CD8-positive, alpha-beta memory T cell (primary cell): Measurements from ENCODE around the gene ST8SIA6. TPM values are rescaled to one million over a fixed set of nuclear protein-coding genes. Genes with fewer than 3 reads are reported as not detected.
"Not testable (repeated sequence)": the region's sequence is repeated elsewhere in the genome, so short reads cannot be mapped to it uniquely, and the experiment has no call there.

ENCODE experiments used
- CTCF ChIA-PET: fragments of 350-600 bp; sonication (Branson Sonifier 250); formaldehyde crosslinking; loops from one replicate; lab custom pipeline; 2021; ENCODE audit warnings: antibody characterized with exemption; lab: Charles Lee
- POLR2A ChIA-PET: fragments of 350-600 bp; sonication (Branson Sonifier 250); formaldehyde crosslinking; loops from one replicate; lab custom pipeline; 2021; ENCODE audit warnings: antibody characterized with exemption; lab: Charles Lee
- DNase-seq, 5 donors: peaks; one replicate each; pipeline versions ENCODE4 v3.0.0 to v3.0.0-alpha.2; 2020 to 2022; ENCODE audit warnings: mixed read lengths in 1 of 5
- H3K27ac ChIP-seq: one replicate; pipeline ENCODE4 v1.7.0; 2013; ENCODE audit warnings: low read depth, mild to moderate bottlenecking, low read length, moderate library complexity
- H3K27me3 ChIP-seq: 2 replicates; pipeline ENCODE4 v1.7.0; 2013; ENCODE audit warnings: low read length, mild to moderate bottlenecking; ENCODE audit not compliant: insufficient read depth, poor library complexity, severe bottlenecking
- H3K36me3 ChIP-seq: 2 replicates; pipeline ENCODE4 v1.7.0; 2013; ENCODE audit warnings: mild to moderate bottlenecking, low read length, moderate library complexity; ENCODE audit not compliant: insufficient read depth
- H3K4me1 ChIP-seq: 2 replicates; pipeline ENCODE4 v1.7.0; 2013; ENCODE audit warnings: mild to moderate bottlenecking, low read length, moderate library complexity; ENCODE audit not compliant: insufficient read depth
- H3K4me3 ChIP-seq: 2 replicates; pipeline ENCODE4 v1.7.0; 2013; ENCODE audit warnings: mild to moderate bottlenecking, low read length
- H3K9me3 ChIP-seq: 2 replicates; pipeline ENCODE4 v1.7.0; 2013; ENCODE audit warnings: mild to moderate bottlenecking, low read length
- H3K27ac Mint-ChIP-seq, 8 donors: one replicate each; pipeline ENCODE4 v1.8.0; 2020 to 2021; ENCODE audit warnings: mixed read lengths in 8 of 8, mild to moderate bottlenecking in 6 of 8, inconsistent platforms in 3 of 8, moderate library complexity in 3 of 8
- H3K27me3 Mint-ChIP-seq, 2 donors: one replicate each; pipeline ENCODE4 v1.8.0; 2020 to 2021; ENCODE audit warnings: mixed read lengths in 2 of 2, mild to moderate bottlenecking in 1 of 2, moderate library complexity in 1 of 2
- H3K36me3 Mint-ChIP-seq, 3 donors: one replicate each; pipeline ENCODE4 v1.8.0; 2020 to 2021; ENCODE audit warnings: mixed read lengths in 3 of 3, inconsistent platforms in 1 of 3, mild to moderate bottlenecking in 1 of 3
- H3K4me1 Mint-ChIP-seq, 3 donors: one replicate each; pipeline ENCODE4 v1.8.0; 2020 to 2021; ENCODE audit warnings: mixed read lengths in 3 of 3, inconsistent platforms in 1 of 3, mild to moderate bottlenecking in 1 of 3
- H3K4me3 Mint-ChIP-seq, 7 donors: one replicate each; pipeline ENCODE4 v1.8.0; 2020 to 2021; ENCODE audit warnings: mixed read lengths in 7 of 7, mild to moderate bottlenecking in 6 of 7, moderate library complexity in 4 of 7, inconsistent platforms in 2 of 7
- H3K9me3 Mint-ChIP-seq, 5 donors: one replicate each; pipeline ENCODE4 v1.8.0; 2020 to 2022; ENCODE audit warnings: mixed read lengths in 5 of 5, mild to moderate bottlenecking in 3 of 5, moderate library complexity in 2 of 5, inconsistent platforms in 1 of 5
- polyA plus RNA-seq: library from polyadenylated mRNA; unstranded; fragments of 300-500 nt; fragmentation: Illumina TruSeq; gene quantifications from one replicate; pipeline ENCODE4 v1.2.3, GENCODE V29; 2021
- total RNA-seq, 2 experiments: library from RNA; stranded (reverse); gene quantifications; one replicate each; pipeline ENCODE4 v1.2.3, GENCODE V29; 2021

The ST8SIA6 gene, protein sequence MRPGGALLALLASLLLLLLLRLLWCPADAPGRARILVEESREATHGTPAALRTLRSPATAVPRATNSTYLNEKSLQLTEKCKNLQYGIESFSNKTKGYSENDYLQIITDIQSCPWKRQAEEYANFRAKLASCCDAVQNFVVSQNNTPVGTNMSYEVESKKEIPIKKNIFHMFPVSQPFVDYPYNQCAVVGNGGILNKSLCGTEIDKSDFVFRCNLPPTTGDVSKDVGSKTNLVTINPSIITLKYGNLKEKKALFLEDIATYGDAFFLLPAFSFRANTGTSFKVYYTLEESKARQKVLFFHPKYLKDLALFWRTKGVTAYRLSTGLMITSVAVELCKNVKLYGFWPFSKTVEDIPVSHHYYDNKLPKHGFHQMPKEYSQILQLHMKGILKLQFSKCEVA
- not detected for total RNA-seq
- polyA plus RNA-seq = 1.9 TPM

GRCh38 chr10:17454161-17455014 is at the start of gene ST8SIA6:
Gene ST8SIA6 (minus strand): TSS chr10:17454595. CDS start chr10:17454255, 340 bp downstream.
- Mint-ChIP-seq H3K9me3 (peaks cover 0 to 6% (median 2%) of the 10 kb centered on the region in 5 donors), H3K4me3 (peak within 1 kb of the TSS; percentile 85 to 94 (median 88)), H3K4me1 (peaks cover 20 to 26% (median 26%) of the 10 kb centered on the region in 3 donors), H3K36me3 (peaks cover 5 to 8% (median 8%) of the 10 kb centered on the region in 3 donors), H3K27me3 (peaks cover 12 to 39% of the 10 kb centered on the region in 2 donors), H3K27ac (peak within 1 kb of the TSS; percentile 38 to 92 (median 78))
- CTCF ChIA-PET = interaction anchor here (0.8 to 1.7 kb wide), 3 partner anchors 11 to 45 kb away, joined by 3 to 4 read pairs (median 3); no protein-coding TSS in a partner anchor
- no peaks in the 10 kb centered on the region for H3K9me3 ChIP-seq
- peak within 1 kb of the TSS; percentile 78 for H3K27ac ChIP-seq
- H3K36me3 ChIP-seq = no peaks in the 10 kb centered on the region
- peak within 1 kb of the TSS; percentile 63 for H3K4me3 ChIP-seq
- H3K4me1 ChIP-seq = peaks cover 7% of the 10 kb centered on the region
- no peaks in the 10 kb centered on the region for H3K27me3 ChIP-seq
- POLR2A ChIA-PET = interaction anchor here (1.0 kb wide), 1 partner anchor 9 kb away, joined by 4 read pairs; no protein-coding TSS in a partner anchor
- DNase-seq = peak; percentile 9 to 61 (median 41)

- H3K4me3 Mint-ChIP-seq = no peak overlapping the region
- CTCF ChIA-PET = no interaction called here
- no peak overlapping the region for H3K4me3 ChIP-seq
These were observed 49.4 kb upstream of the ST8SIA6 start for GRCh38 chr10:17503795-17504194.

DNA sequence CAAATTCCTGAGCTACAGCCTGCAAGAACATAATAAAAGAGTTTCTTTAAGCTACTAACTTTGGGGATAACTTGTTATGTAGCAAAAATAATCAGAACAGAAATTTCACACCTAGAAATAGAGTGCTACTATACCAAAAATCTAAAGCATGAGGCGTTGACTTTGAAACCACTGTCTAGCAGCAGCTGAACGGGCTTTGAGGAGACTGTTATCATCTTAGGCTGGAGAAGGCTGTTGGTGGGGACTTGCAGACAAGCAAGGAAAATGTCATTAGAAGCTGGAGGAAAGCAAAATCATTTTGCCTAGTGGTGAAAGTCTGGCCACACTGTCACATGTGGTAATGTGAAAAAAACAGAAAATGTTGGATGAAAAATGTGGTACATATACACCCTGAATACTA is 48.4 kb upstream of the ST8SIA6 start:
- CTCF ChIA-PET = interaction anchor here (1.1 kb wide), 1 partner anchor 11 kb away, joined by 3 read pairs; no protein-coding TSS in a partner anchor
- POLR2A ChIA-PET = no interaction called here
- no peak overlapping the region for H3K4me3 Mint-ChIP-seq

More at GRCh38 chr10:17503795-17504194, 49.4 kb upstream of the ST8SIA6 start:
- no peak for DNase-seq
- Mint-ChIP-seq H3K36me3 (peaks cover 0 to 4% (median 0%) of the 10 kb centered on the region in 3 donors), H3K27ac (no peak overlapping the region), H3K4me1 (peaks cover 28 to 49% (median 33%) of the 10 kb centered on the region in 3 donors), H3K27me3 (peaks cover 2 to 9% of the 10 kb centered on the region in 2 donors), H3K9me3 (no peaks in the 10 kb centered on the region)
- POLR2A ChIA-PET = no interaction called here
- Histone ChIP-seq H3K27ac (no peak overlapping the region), H3K36me3 (no peaks in the 10 kb centered on the region), H3K4me1 (peaks cover 35% of the 10 kb centered on the region), H3K9me3 (no peaks in the 10 kb centered on the region), H3K27me3 (no peaks in the 10 kb centered on the region)

DNA sequence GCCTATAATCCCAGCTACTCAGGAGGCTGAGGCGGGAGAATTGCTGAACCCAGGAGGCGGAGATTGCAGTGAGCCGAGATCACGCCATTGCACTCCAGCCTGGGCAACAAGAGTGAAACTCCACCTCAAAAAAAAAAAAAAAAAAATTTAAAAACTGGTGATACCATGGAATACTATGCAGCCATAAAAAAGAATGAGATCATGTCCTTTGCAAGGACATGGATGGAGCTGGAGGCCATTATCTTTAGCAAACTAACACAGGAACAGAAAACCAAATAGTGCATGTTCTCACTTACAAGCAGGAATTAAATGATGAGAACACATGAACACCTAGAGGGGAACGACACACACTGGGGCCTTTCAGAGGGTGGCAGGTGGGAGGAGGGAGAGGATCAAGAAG is 44.6 kb upstream of the ST8SIA6 start:
- H3K4me1 Mint-ChIP-seq, H3K4me3 Mint-ChIP-seq, POLR2A ChIA-PET, H3K27ac Mint-ChIP-seq, H3K27me3 ChIP-seq, H3K9me3 ChIP-seq, H3K4me1 ChIP-seq, H3K36me3 ChIP-seq, H3K9me3 Mint-ChIP-seq, DNase-seq, H3K27ac ChIP-seq, H3K27me3 Mint-ChIP-seq, H3K4me3 ChIP-seq, H3K36me3 Mint-ChIP-seq, CTCF ChIA-PET: not testable (repeated sequence)

More for the DNA sequence above, 48.4 kb upstream of the ST8SIA6 start:
- Histone ChIP-seq H3K36me3 (no peaks in the 10 kb centered on the region), H3K4me3 (no peak overlapping the region), H3K27ac (no peak overlapping the region), H3K4me1 (peaks cover 29% of the 10 kb centered on the region), H3K9me3 (no peaks in the 10 kb centered on the region), H3K27me3 (no peaks in the 10 kb centered on the region)
- no peak for DNase-seq
- Mint-ChIP-seq H3K4me1 (peaks cover 20 to 40% (median 23%) of the 10 kb centered on the region in 3 donors), H3K9me3 (no peaks in the 10 kb centered on the region), H3K27ac (no peak overlapping the region), H3K27me3 (peaks cover 4 to 9% of the 10 kb centered on the region in 2 donors), H3K36me3 (peaks cover 0 to 2% (median 0%) of the 10 kb centered on the region in 3 donors)

GRCh38 chr10:17497446-17498030 is 43.1 kb upstream of the ST8SIA6 start:
- Histone ChIP-seq H3K27me3 (no peaks in the 10 kb centered on the region), H3K4me3 (no peak overlapping the region), H3K9me3 (no peaks in the 10 kb centered on the region), H3K4me1 (no peaks in the 10 kb centered on the region), H3K36me3 (no peaks in the 10 kb centered on the region), H3K27ac (no peak overlapping the region)
- CTCF ChIA-PET = no interaction called here
- H3K4me1 Mint-ChIP-seq = peaks cover 0 to under 1% (median under 1%) of the 10 kb centered on the region in 3 donors
- peaks cover 4 to 9% of the 10 kb centered on the region in 2 donors for H3K27me3 Mint-ChIP-seq
- no peaks in the 10 kb centered on the region for H3K9me3 Mint-ChIP-seq
- H3K4me3 Mint-ChIP-seq = no peak overlapping the region
- H3K36me3 Mint-ChIP-seq = no peaks in the 10 kb centered on the region
- no peak for DNase-seq
- H3K27ac Mint-ChIP-seq = no peak overlapping the region
- POLR2A ChIA-PET = no interaction called here

- H3K9me3 ChIP-seq = no peaks in the 10 kb centered on the region
- no peaks in the 10 kb centered on the region for H3K4me1 ChIP-seq
- Mint-ChIP-seq H3K9me3 (no peaks in the 10 kb centered on the region), H3K27ac (no peak overlapping the region), H3K36me3 (no peaks in the 10 kb centered on the region), H3K4me3 (no peak overlapping the region), H3K4me1 (no peaks in the 10 kb centered on the region), H3K27me3 (peaks cover 2 to 6% of the 10 kb centered on the region in 2 donors)
- no peak for DNase-seq
- H3K4me3 ChIP-seq = no peak overlapping the region
- no peaks in the 10 kb centered on the region for H3K36me3 ChIP-seq
- POLR2A ChIA-PET = no interaction called here
- no peaks in the 10 kb centered on the region for H3K27me3 ChIP-seq
- no peak overlapping the region for H3K27ac ChIP-seq
- CTCF ChIA-PET = interaction anchor here (0.7 kb wide), 1 partner anchor 176 kb away, joined by 3 read pairs; no protein-coding TSS in a partner anchor
These were observed 40.3 kb upstream of the ST8SIA6 start for GRCh38 chr10:17494626-17495260.

DNA sequence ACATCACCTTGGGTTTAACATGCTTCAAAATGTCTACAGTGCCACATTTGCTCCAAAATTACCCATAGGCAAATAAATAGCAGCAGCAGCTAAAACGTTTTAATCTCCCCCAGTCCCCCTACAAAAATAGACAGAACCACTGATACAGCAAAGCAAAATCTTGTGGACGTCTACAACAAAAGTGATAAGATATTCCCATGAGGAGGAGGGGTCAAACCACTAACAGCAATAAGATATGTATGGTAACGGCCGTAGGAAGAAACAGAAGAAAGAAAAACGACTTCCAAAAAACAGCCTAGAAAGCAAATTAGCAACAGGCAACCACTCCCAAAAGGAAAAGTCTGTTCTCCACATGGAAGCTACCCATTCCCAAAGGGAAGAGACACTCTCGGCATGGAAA is 34.5 kb upstream of the ST8SIA6 start:
- Histone ChIP-seq H3K27me3 (no peaks in the 10 kb centered on the region), H3K27ac (no peak overlapping the region), H3K4me3 (no peak overlapping the region), H3K4me1 (no peaks in the 10 kb centered on the region), H3K36me3 (no peaks in the 10 kb centered on the region), H3K9me3 (no peaks in the 10 kb centered on the region)
- Mint-ChIP-seq H3K27ac (no peak overlapping the region), H3K9me3 (peaks cover 0 to 1% (median 0%) of the 10 kb centered on the region in 5 donors), H3K4me1 (no peaks in the 10 kb centered on the region), H3K36me3 (peaks cover 0 to 6% (median 2%) of the 10 kb centered on the region in 3 donors), H3K27me3 (peaks cover 4 to 12% of the 10 kb centered on the region in 2 donors), H3K4me3 (no peak overlapping the region)
- no peak for DNase-seq
- POLR2A ChIA-PET = no interaction called here
- CTCF ChIA-PET = no interaction called here
